Ishikawa (cell line): ENCODE measurements around the gene RFTN1.

Source experiments
- CEBPB ChIP-seq: IDR thresholded peaks from 2 replicates; pipeline ENCODE4 v1.6.1; 2012
- CREB1 ChIP-seq: IDR thresholded peaks from 2 replicates; pipeline ENCODE4 v1.6.1; 2012; ENCODE audit warnings: low read depth
- EGR1 ChIP-seq: IDR thresholded peaks from 2 replicates; pipeline ENCODE4 v1.6.1; 2012
- EP300 ChIP-seq: IDR thresholded peaks from 2 replicates; pipeline ENCODE4 v1.6.1; 2012; ENCODE audit warnings: borderline replicate concordance
- FOXM1 ChIP-seq: IDR thresholded peaks from 2 replicates; pipeline ENCODE4 v1.6.1; 2012; ENCODE audit warnings: low read depth, borderline replicate concordance
- NFIC ChIP-seq: IDR thresholded peaks from 2 replicates; pipeline ENCODE4 v1.6.1; 2012
- RAD21 ChIP-seq: IDR thresholded peaks from 2 replicates; pipeline ENCODE4 v1.6.1; 2012; ENCODE audit warnings: low read depth
- TAF1 ChIP-seq: IDR thresholded peaks from 2 replicates; pipeline ENCODE4 v1.6.1; 2012; ENCODE audit warnings: low read depth, mild to moderate bottlenecking
- TCF12 ChIP-seq: IDR thresholded peaks from 2 replicates; pipeline ENCODE4 v1.6.1; 2012; ENCODE audit warnings: low read depth
- TEAD4 ChIP-seq: IDR thresholded peaks from 2 replicates; pipeline ENCODE4 v1.6.1; 2012
- YY1 ChIP-seq: IDR thresholded peaks from 2 replicates; pipeline ENCODE4 v1.6.1; 2012; ENCODE audit warnings: low read depth
- ZBTB7A ChIP-seq: IDR thresholded peaks from 2 replicates; pipeline ENCODE4 v1.6.1; 2012; ENCODE audit warnings: low read depth
- TF ChIP-seq, protein P1 (sequence below): IDR thresholded peaks from 2 replicates; pipeline ENCODE4 v1.6.1; 2012
- TF ChIP-seq, protein P2 (sequence below): IDR thresholded peaks from 2 replicates; pipeline ENCODE4 v1.6.1; 2012
- TF ChIP-seq, protein P3 (sequence below): IDR thresholded peaks from 2 replicates; pipeline ENCODE4 v1.6.1; 2012; ENCODE audit warnings: low read depth, mild to moderate bottlenecking

The RFTN1 gene

DNA sequence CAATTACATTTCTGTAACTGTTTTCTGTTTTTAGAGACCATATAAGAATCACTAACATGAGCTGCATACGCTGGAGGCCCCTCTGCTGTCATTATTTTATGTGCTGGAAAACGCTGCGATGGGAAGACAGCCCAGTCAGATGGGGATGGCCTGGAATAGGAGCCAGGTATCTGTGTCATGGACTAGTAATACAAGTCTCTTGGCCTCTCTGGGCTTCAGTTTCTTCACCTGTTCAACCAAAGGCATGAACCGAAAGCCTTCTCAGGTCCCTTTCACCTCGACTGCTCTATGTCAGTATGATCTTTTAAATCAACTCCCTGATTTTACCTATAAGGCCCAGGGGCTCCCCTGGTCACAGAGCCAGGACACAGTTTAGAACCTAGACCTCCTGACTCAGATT, 14.6 kb upstream of the RFTN1 start:
- no peak for TF ChIP-seq FOXM1
- no peak for TF ChIP-seq TAF1
- no peak for TF ChIP-seq CREB1

DNA sequence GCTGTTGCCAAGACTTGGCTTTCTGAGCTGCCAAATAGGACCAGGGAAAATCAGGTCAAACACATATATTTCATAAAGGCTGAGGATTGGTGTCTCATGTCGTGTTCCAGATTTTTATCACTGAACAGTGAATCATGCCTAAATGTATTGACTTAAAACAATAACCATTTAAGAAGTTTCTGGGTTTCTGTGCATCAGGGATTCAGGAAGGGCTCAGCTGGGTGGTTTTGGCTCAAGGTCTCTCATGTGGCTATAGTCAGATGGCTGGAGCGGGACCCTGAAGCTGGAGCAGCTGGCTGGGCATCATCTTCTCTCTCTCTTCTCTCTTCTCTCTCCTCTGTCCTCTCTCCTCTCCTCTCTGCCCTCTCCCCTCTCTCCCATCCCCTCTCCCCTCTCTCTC, 10.7 kb upstream of the RFTN1 start:
- TF ChIP-seq, protein P1, sequence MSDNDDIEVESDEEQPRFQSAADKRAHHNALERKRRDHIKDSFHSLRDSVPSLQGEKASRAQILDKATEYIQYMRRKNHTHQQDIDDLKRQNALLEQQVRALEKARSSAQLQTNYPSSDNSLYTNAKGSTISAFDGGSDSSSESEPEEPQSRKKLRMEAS = no peak
- TF ChIP-seq EGR1 (no peak), YY1 (no peak), RAD21 (no peak), TCF12 (no peak), NFIC (no peak), CREB1 (no peak), FOXM1 (no peak), TEAD4 (no peak), CEBPB (no peak), ZBTB7A (no peak), TAF1 (no peak)
- TF ChIP-seq, protein P2, sequence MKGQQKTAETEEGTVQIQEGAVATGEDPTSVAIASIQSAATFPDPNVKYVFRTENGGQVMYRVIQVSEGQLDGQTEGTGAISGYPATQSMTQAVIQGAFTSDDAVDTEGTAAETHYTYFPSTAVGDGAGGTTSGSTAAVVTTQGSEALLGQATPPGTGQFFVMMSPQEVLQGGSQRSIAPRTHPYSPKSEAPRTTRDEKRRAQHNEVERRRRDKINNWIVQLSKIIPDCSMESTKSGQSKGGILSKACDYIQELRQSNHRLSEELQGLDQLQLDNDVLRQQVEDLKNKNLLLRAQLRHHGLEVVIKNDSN = no peak
- TF ChIP-seq, protein P3, sequence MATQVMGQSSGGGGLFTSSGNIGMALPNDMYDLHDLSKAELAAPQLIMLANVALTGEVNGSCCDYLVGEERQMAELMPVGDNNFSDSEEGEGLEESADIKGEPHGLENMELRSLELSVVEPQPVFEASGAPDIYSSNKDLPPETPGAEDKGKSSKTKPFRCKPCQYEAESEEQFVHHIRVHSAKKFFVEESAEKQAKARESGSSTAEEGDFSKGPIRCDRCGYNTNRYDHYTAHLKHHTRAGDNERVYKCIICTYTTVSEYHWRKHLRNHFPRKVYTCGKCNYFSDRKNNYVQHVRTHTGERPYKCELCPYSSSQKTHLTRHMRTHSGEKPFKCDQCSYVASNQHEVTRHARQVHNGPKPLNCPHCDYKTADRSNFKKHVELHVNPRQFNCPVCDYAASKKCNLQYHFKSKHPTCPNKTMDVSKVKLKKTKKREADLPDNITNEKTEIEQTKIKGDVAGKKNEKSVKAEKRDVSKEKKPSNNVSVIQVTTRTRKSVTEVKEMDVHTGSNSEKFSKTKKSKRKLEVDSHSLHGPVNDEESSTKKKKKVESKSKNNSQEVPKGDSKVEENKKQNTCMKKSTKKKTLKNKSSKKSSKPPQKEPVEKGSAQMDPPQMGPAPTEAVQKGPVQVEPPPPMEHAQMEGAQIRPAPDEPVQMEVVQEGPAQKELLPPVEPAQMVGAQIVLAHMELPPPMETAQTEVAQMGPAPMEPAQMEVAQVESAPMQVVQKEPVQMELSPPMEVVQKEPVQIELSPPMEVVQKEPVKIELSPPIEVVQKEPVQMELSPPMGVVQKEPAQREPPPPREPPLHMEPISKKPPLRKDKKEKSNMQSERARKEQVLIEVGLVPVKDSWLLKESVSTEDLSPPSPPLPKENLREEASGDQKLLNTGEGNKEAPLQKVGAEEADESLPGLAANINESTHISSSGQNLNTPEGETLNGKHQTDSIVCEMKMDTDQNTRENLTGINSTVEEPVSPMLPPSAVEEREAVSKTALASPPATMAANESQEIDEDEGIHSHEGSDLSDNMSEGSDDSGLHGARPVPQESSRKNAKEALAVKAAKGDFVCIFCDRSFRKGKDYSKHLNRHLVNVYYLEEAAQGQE = no peak

DNA sequence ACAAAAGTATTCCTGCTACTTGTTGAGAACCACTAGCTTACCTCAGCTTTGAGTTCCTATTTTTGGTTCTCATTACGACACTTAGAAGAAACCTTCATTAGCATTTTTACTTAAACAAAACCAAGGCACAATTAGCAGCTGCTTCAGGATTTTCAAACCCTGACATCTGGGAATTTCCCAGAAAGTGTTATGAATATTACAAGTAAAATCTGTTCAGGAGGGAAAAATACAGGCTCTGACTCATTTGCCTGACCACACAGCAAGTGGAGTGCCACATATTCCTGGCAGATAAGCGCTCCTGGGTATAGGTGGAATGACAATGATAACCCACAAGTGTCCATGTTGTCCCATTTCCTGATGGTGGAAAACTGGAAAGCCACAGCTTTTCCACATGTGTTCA, 10.3 kb upstream of the RFTN1 start:
- TF ChIP-seq ZBTB7A (no peak), CREB1 (no peak), YY1 (no peak), NFIC (no peak), FOXM1 (no peak), TAF1 (no peak), RAD21 (no peak), EGR1 (no peak), TCF12 (no peak), EP300 (no peak), TEAD4 (no peak), CEBPB (no peak)
- TF ChIP-seq, protein P2 = no peak
- TF ChIP-seq, protein P3 = no peak
- TF ChIP-seq, protein P1 = no peak

DNA sequence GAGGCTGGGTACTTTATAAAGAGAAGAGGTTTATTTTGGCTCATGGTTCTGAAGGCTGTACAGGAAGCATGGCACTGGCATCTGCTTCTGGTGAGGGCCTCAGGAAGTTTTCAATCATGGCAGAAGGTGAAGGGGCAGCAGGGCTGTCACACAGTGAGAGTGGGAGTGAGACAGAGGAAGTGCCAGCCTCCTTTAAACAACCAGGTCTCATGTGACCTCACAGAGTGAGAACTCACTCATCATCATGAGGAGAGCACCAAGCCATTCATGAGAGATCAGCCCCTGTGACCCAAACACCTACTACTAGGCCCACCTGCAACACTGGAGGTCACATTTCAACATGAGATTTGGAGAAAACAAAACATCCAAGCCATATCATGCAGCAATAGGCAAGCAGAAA, 9.3 kb upstream of the RFTN1 start:
- TF ChIP-seq, protein P1 = no peak
- TF ChIP-seq, protein P3 = no peak
- TF ChIP-seq CEBPB = no peak
- TF ChIP-seq TAF1 = no peak
- TF ChIP-seq TCF12 = no peak
- TF ChIP-seq YY1 = no peak
- no peak for TF ChIP-seq TEAD4
- no peak for TF ChIP-seq ZBTB7A
- no peak for TF ChIP-seq NFIC
- no peak for TF ChIP-seq FOXM1
- no peak for TF ChIP-seq EGR1
- no peak for TF ChIP-seq CREB1
- TF ChIP-seq, protein P2 = no peak
- TF ChIP-seq EP300 = no peak
- no peak for TF ChIP-seq RAD21
